HEK293T (cell line): ENCODE results near the gene EOMES.

Source experiments
- BHLHE40 ChIP-seq: fragments of 450-650 bp; IDR thresholded peaks from 2 replicates; pipeline ENCODE4 v1.6.1; 2016; ENCODE audit warnings: mild to moderate bottlenecking, moderate library complexity, borderline replicate concordance
- ELF4 ChIP-seq: fragments of 450-650 bp; IDR thresholded peaks from 2 replicates; pipeline ENCODE4 v1.6.1; 2017; ENCODE audit warnings: antibody characterized with exemption
- FOXA1 ChIP-seq: fragments of 450-650 bp; IDR thresholded peaks from 2 replicates; pipeline ENCODE4 v1.6.1; 2016; ENCODE audit warnings: mild to moderate bottlenecking
- FOXK2 ChIP-seq: fragments of 450-650 bp; IDR thresholded peaks from 2 replicates; pipeline ENCODE4 v1.6.1; 2016; ENCODE audit warnings: mild to moderate bottlenecking
- FOXM1 ChIP-seq: fragments of 450-650 bp; IDR thresholded peaks from 2 replicates; pipeline ENCODE4 v1.6.1; 2017; ENCODE audit warnings: mild to moderate bottlenecking, borderline replicate concordance
- HDGF ChIP-seq: fragments of 450-650 bp; IDR thresholded peaks from 2 replicates; pipeline ENCODE4 v1.6.1; 2017; ENCODE audit warnings: antibody characterized with exemption, borderline replicate concordance
- L3MBTL2 ChIP-seq: fragments of 450-650 bp; conservative IDR thresholded peaks from 2 replicates; pipeline ENCODE4 v1.6.1; 2016; ENCODE audit warnings: mild to moderate bottlenecking
- LEF1 ChIP-seq: fragments of 450-650 bp; IDR thresholded peaks from 2 replicates; pipeline ENCODE4 v1.6.1; 2017; ENCODE audit warnings: mild to moderate bottlenecking, borderline replicate concordance
- SP1 ChIP-seq: fragments of 450-650 bp; IDR thresholded peaks from 2 replicates; pipeline ENCODE4 v1.6.1; 2017
- SUZ12 ChIP-seq: fragments of 450-650 bp; IDR thresholded peaks from 2 replicates; pipeline ENCODE4 v1.6.1; 2016; ENCODE audit warnings: mild to moderate bottlenecking
- TARDBP ChIP-seq: fragments of 450-650 bp; IDR thresholded peaks from 2 replicates; pipeline ENCODE4 v1.6.1; 2016
- ZNF384 ChIP-seq: fragments of 450-650 bp; IDR thresholded peaks from 2 replicates; pipeline ENCODE4 v1.6.1; 2016

GRCh38 chr3:27681249-27681748, 40.8 kb downstream of the EOMES start:
- TF ChIP-seq FOXA1 (no peak), FOXM1 (no peak), ELF4 (no peak), BHLHE40 (no peak), HDGF (no peak), SP1 (no peak), SUZ12 (no peak), L3MBTL2 (no peak), ZNF384 (peak; percentile 100), TARDBP (no peak), FOXK2 (no peak), LEF1 (no peak)
